GM21381 (cell line): Measurements from ENCODE around the gene TNFAIP2.

Source experiments
- ATAC-seq: cut with Tn5 transposase; IDR thresholded peaks from one replicate; pipeline ENCODE4 v1.9.1; 2021; ENCODE audit warnings: mild to moderate bottlenecking, moderate library complexity; ENCODE audit not compliant: unreplicated experiment

Gene TNFAIP2

GRCh38 chr14:103093856-103094405 is 29.3 kb upstream of the TNFAIP2 start:
- no peak for ATAC-seq

GRCh38 chr14:103094406-103095209 is 28.7 kb upstream of the TNFAIP2 start, which contains the start of gene EXOC3L4:
Gene EXOC3L4, plus strand, starts transcription at chr14:103094725. Its CDS starts 5,495 bp downstream, at chr14:103100220.
- ATAC-seq, result no peak

- ATAC-seq, result no peak
Measured at GRCh38 chr14:103095210-103095778, 28.0 kb upstream of the TNFAIP2 start.

- ATAC-seq, result no peak
Measured at GRCh38 chr14:103096387-103096786, 26.9 kb upstream of the TNFAIP2 start.

- ATAC-seq, result no peak
Measured at GRCh38 chr14:103097244-103097993, 25.8 kb upstream of the TNFAIP2 start.

- ATAC-seq, result no peak
Measured at GRCh38 chr14:103097994-103098957, 25.0 kb upstream of the TNFAIP2 start.

- ATAC-seq, result no peak
Measured at GRCh38 chr14:103099081-103099732, 24.1 kb upstream of the TNFAIP2 start.

- ATAC-seq, result no peak
Measured at GRCh38 chr14:103099733-103100280, 23.5 kb upstream of the TNFAIP2 start.

- ATAC-seq, result peak; percentile 57
Measured at GRCh38 chr14:103100281-103101121, 22.8 kb upstream of the TNFAIP2 start.

GRCh38 chr14:103101257-103101962 is 21.9 kb upstream of the TNFAIP2 start:
- no peak for ATAC-seq

GRCh38 chr14:103101963-103102688 is 21.1 kb upstream of the TNFAIP2 start:
- ATAC-seq, result no peak

- ATAC-seq, result no peak
Measured at GRCh38 chr14:103102689-103103260, 20.5 kb upstream of the TNFAIP2 start.

- ATAC-seq, result no peak
Measured at GRCh38 chr14:103103461-103104388, 19.5 kb upstream of the TNFAIP2 start.

- no peak for ATAC-seq
Measured at GRCh38 chr14:103104389-103104653, 18.9 kb upstream of the TNFAIP2 start.

GRCh38 chr14:103104654-103105452 is 18.4 kb upstream of the TNFAIP2 start:
- peak; percentile 45 for ATAC-seq
